ENCODE data around the gene PKD1L1.
A peak's percentile ranks its signal among the peaks of the same experiment; 100 is the strongest.

PKD1L1 gene

GRCh38 chr7:47866120-47866519, 82.1 kb downstream of the PKD1L1 start:
- no peak for DNase-seq

GRCh38 chr7:47852330-47853245, 95.7 kb downstream of the PKD1L1 start:
- DNase-seq, result no peak

- no peak for DNase-seq
Observed at GRCh38 chr7:47847207-47847606, 101.1 kb downstream of the PKD1L1 start.

DNA sequence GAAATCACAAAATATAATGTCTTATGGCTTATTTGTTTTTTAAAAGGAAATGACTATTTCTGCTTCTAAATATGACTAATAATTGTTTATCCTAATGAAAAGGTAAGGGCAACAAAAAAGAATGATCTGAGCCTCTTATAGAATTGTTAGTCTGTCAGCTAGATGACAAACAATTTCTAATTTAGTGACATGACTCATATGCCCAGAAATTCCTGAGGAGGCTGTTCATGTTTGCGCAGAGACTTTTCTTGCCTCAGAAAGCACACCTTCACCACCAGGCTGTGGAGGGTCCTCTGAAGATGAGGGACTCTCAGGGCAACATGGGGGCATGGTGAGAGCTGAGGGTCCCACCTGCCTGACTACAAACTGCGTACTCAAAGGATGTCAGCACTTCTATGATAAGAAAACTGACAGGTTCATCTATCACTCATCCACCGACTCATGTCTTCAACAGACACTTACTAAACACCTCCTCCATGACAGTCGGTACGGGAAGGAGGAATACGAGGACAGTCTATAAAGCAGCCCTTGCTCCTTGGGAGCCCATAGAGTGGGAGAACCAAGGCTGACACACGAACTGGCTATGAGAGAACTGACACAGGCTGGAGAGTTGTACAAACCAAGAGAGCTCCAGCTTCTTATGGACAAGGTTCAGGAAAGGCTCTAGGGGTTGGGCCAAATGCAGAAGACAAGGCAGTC, 102.0 kb downstream of the PKD1L1 start:
- no peak for DNase-seq

- no peak for DNase-seq
Observed at GRCh38 chr7:47844311-47844710, 104.0 kb downstream of the PKD1L1 start.

GRCh38 chr7:47843291-47843690, 105.0 kb downstream of the PKD1L1 start:
- DNase-seq, result no peak

GRCh38 chr7:47839381-47839780, 108.9 kb downstream of the PKD1L1 start:
- no peak for DNase-seq

DNA sequence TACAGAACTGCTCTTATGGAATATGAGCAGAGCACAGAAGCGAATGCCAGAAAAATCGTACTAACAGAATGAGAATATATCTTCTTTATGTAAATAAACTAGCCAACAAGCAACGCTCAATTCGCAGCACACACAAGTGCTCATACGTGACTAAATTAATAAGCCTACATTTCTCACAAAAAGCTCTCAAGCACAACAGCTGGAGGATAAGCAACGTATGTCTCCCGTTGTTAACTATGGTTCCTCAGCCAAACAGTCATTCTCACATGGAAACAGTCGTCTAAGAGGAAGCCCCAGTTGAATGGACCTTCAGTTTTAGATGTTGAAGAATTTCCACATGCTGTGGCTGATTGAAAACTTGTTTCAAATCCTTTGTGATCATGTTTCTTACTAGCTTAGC, 110.4 kb downstream of the PKD1L1 start:
- DNase-seq, result no peak

DNA sequence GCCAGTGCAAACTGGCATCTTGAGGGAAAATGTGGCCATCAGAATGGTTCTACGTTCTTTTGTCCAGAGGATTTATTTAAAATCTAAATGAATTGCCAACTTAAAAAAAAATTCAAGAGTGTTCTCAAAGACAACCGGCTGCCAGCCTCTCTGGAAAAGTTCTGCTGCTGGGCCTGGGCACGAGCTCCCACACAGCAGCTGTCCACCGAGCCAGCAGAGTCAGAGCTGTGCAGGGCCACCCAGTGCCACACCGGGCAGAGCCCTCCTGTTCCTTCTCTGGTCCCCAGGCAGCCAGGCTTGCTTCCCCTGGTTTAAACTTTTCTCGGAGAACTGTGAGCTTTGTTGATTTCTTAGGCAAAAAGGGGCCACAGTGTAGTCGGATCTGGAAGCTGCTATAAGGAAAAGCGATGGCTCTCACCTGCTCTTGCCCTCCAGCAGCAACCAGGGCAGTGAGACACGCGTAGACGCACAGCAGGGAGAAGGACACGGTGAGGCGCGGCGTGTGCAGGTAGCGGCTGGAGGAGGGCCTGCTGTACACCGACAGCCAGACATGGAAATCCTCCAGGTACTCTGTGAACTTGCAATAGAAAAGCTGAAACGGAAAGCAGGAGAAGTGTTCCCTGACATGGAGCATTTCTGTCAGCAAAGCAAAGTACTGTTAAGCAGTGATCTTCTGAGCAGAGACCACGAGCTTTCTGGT, 111.6 kb downstream of the PKD1L1 start:
- DNase-seq, result no peak

- DNase-seq, result no peak
Observed at GRCh38 chr7:47836080-47836479, 112.2 kb downstream of the PKD1L1 start.

DNA sequence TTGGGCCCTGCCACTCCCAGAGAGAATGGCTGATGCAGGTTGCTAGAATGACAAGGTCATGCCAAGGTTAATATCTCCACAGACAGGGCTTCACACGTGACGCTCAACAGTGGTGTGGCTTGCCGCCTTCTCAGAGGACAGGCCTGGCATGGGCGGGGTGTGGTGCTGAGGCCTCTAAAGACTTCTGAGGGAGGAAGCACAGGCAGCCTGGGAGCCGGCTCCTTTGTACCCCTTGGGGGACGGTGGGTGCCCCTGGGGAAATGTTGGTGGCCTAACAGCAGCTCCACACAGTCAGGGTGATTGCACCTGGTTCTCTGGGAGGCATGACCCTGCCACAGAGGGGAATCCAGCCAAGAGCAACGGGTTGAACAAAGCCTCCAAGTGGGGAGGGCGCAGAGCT, 115.1 kb downstream of the PKD1L1 start:
- DNase-seq, result no peak

- DNase-seq, result no peak
Observed at GRCh38 chr7:47832105-47832715, 116.1 kb downstream of the PKD1L1 start.

DNA sequence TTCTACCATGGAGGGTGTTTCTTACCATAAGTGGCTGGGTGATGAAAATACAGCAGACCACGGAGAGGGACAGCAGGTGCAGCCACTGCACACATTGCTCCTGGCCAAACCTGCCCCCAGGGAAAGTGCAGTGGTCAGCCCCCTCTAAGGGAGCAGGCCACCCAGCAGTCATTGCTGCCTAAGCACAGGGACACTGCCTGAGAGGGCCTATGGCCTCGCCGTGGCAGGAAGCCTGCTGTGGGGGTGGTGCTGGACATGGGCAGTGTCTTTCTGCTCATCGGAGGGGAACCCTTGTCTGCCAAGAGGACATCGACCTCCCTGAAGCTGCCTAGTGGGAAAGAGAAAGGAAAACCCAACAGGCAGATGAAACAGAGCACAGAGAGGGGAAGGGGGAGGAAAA, 118.3 kb downstream of the PKD1L1 start:
- no peak for DNase-seq

- no peak for DNase-seq
Observed at GRCh38 chr7:47827871-47828270, 120.4 kb downstream of the PKD1L1 start.

GRCh38 chr7:47827351-47827756, 120.9 kb downstream of the PKD1L1 start:
- DNase-seq, result no peak

DNA sequence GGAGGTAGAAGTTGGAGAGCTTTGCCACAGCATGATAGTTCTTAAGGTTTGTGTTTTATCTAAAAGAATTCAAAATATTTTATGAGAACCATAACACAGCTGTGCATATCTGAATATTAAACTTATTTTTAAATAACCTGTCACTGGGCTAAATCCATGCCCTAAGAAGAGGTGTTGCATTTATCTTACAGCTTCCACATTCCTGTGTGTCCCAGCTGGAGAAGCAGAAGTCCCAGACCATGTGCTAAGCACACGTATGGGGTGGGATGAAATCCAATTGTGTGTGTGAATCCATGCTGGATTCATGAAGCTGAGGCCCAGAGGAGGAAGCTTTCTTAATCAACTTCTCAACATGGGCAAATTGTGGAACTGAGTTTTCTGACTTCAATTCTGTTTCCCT, 121.5 kb downstream of the PKD1L1 start:
- no peak for DNase-seq

DNA sequence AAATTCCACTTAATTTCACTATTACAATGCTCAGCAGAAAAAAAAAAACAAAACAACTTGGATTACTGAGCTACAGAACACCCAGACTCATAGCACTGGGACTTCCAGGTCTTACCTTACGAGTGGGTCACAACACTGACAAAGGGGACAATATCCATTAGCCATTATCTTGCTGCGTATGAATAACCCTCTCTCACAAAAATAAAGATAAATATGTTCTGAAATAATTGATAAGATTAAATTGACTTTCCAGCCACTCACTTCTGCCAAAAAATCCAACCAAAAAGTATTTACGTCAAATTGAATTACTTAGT, 128.7 kb downstream of the PKD1L1 start:
- no peak for DNase-seq

GRCh38 chr7:47818796-47819606, 129.3 kb downstream of the PKD1L1 start:
- peak; percentile 19 for DNase-seq

DNA sequence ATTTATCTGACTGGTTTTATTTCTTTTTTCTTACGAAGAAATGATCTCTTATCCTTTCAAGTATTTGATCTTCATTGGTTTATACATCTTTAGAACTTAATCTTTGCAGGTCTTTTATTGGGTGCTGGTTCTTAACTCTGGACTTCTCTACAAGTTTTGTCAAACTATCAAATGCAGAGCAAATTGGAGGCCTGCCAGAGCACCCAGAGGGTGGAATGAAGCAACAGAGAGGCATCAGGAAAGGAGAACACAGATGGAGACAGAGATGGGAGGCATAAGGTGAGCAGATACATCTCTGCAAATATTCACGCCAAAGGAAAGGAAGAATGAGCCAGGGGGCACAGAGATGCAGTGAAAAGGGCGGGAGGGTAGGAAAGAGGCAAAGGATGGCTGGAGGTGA, 130.3 kb downstream of the PKD1L1 start:
- DNase-seq, result no peak

DNA sequence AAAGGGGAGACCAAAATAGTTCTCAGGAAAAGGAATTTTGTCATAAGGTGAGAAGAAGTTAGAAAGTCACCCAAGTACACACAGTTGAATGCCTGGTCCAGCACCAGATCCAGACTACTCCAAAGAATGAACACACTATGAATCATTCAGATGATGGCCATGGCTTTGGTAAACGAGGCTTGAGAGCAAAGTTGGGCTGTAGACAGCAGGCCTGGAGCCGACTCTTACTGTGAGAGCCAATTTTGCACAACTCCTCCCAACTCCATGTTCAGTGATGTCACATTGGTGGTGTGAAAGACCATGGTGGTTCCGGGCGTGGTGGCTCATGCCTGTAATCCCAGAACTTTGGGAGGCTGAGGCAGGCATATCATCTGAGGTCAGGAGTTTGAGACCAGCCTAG, 131.6 kb downstream of the PKD1L1 start:
- no peak for DNase-seq

DNA sequence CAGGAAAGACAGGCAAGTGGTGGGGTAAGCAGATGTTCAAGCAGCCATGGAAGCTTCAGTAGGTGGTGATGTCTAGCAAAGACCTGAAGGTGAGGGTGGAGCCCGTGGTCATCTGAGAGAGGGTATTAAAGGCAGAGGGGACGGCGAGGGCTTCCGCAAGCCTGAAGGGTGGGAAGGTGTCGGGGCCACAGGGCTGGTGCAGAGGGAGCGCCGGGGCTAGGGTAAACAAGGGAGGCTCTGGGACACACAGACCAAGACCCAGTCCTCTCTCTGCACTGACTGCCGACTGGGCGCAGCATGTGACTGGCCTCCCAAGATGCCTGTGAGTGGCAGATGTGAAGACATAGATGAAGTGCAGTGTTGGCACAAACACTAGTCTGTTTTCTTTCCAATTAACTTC, 132.4 kb downstream of the PKD1L1 start:
- no peak for DNase-seq

GRCh38 chr7:47814905-47815613, 133.2 kb downstream of the PKD1L1 start:
- DNase-seq, result no peak
